Gastrocnemius medialis (tissue), 4 donors: ENCODE measurements around the gene DLG1. TPM values are rescaled to one million over a fixed set of nuclear protein-coding genes. Genes with fewer than 3 reads are reported as not detected.

Experiments
- ATAC-seq, 2 donors: fragments of 150-250 bp; one replicate each; pipeline ENCODE4 v1.9.1; 2016
- DNase-seq, 2 donors: peaks; one replicate each; pipeline ENCODE4 v3.0.0-alpha.2; 2019
- H3K27ac ChIP-seq, 4 donors: fragments of 200-600 bp; sonication (generic); 1 replicate in 1 of 4; 2 replicates in 3 of 4; pipeline ENCODE4 v1.5.1; 2016 to 2018; ENCODE audit warnings: mild to moderate bottlenecking in 2 of 4, moderate library complexity in 1 of 4
- H3K27me3 ChIP-seq, 3 donors: fragments of 200-600 bp; sonication (generic) in 2 of 3; 1 replicate in 1 of 3; 2 replicates in 2 of 3; pipeline versions ENCODE4 v1.5.1 to v1.6.0; 2016 to 2019; ENCODE audit warnings: mild to moderate bottlenecking in 1 of 3, moderate library complexity in 1 of 3
- H3K36me3 ChIP-seq, 2 donors: fragments of 200-600 bp; sonication (generic) in 1 of 2; one replicate each; pipeline ENCODE4 v1.5.1; 2017 to 2018
- H3K4me1 ChIP-seq, 2 donors: fragments of 200-600 bp; sonication (generic) in 1 of 2; one replicate each; pipeline ENCODE4 v1.5.1; 2016 to 2017; ENCODE audit warnings: mild to moderate bottlenecking in 2 of 2
- H3K4me3 ChIP-seq, 4 donors: fragments of 200-600 bp; sonication (generic) in 3 of 4; 1 replicate in 1 of 4; 2 replicates in 3 of 4; pipeline ENCODE4 v1.5.1; 2016 to 2019; ENCODE audit warnings: mild to moderate bottlenecking in 2 of 4
- H3K9me3 ChIP-seq, 3 donors: fragments of 200-600 bp; sonication (generic) in 2 of 3; 1 replicate in 1 of 3; 2 replicates in 2 of 3; pipeline ENCODE4 v1.5.1; 2016 to 2019
- CTCF ChIP-seq, 5 experiments: fragments of 450-650 bp in 3 of 5; fragments of 200-600 bp in 2 of 5; sonication (generic) in 2 of 5; IDR thresholded peaks in 4 of 5; conservative IDR thresholded peaks in 1 of 5; 1 replicate in 4 of 5; 2 replicates in 1 of 5; pipeline ENCODE4 v1.5.1; 2016 to 2019; ENCODE audit warnings: antibody characterized with exemption in 5 of 5, mild to moderate bottlenecking in 3 of 5, moderate library complexity in 3 of 5
- POLR2A ChIP-seq, 2 donors: fragments of 450-650 bp; IDR thresholded peaks; one replicate each; pipeline ENCODE4 v1.6.1; 2017; ENCODE audit warnings: antibody characterized with exemption in 2 of 2, mild to moderate bottlenecking in 2 of 2, moderate library complexity in 2 of 2
- in situ Hi-C, 4 donors: fragments of 200-750 bp; cut with MboI; loops; one replicate each; pipeline versions ENCODE4 v1.15.0 to v1.8.0; 2017; ENCODE audit warnings: low sequenced_read_pairs in 4 of 4
- intact Hi-C: fragments of 100-400 bp; cut with DNase I; formaldehyde crosslinking; loops from one replicate; pipeline ENCODE4 v1.15.1; 2023; ENCODE audit warnings: low total_unique reads
- total RNA-seq, 4 donors: library from RNA; depleted of rRNA; stranded (reverse); fragments of >200 nt; gene quantifications; one replicate each; pipeline versions ENCODE4 v1.1.0 to v1.2.3, GENCODE V29; 2016

The DLG1 gene
- total RNA-seq, 4 donors from 2014 or later, result 41.4 to 112 (median 61.1) TPM

- intact Hi-C loops, result no loop called here
- H3K4me1 ChIP-seq, result peaks cover 31 to 35% of the 10 kb centered on the region in 2 donors
- peak; percentile 65 to 94 for ATAC-seq
- TF ChIP-seq POLR2A (IDR thresholded peaks at IDR 0.05) (no peak), CTCF (IDR thresholded peaks at IDR 0.05 in 4 of 5, conservative IDR thresholded peaks at IDR 0.05 in 1 of 5) (no peak)
- H3K4me3 ChIP-seq, result no peak overlapping the region
- peaks cover 0 to 23% of the 10 kb centered on the region in 2 donors for H3K36me3 ChIP-seq
- peak in 1 of 2 donors; percentile 57 for DNase-seq
- no peaks in the 10 kb centered on the region for H3K9me3 ChIP-seq
- in situ Hi-C loops, result no loop called here
- H3K27ac ChIP-seq, result peak overlapping the region in 3 of 4 donors; percentile 47 to 59 (median 55)
- H3K27me3 ChIP-seq, result no peaks in the 10 kb centered on the region
Measured at GRCh38 chr3:197286678-197287077, 11.7 kb downstream of the DLG1 start.

- H3K27me3 ChIP-seq, result no peaks in the 10 kb centered on the region
- DNase-seq, result no peak
- no peak for TF ChIP-seq CTCF (IDR thresholded peaks at IDR 0.05 in 4 of 5, conservative IDR thresholded peaks at IDR 0.05 in 1 of 5)
- no peak for TF ChIP-seq POLR2A (IDR thresholded peaks at IDR 0.05)
- in situ Hi-C loops, result no loop called here
- intact Hi-C loops, result no loop called here
- ATAC-seq, result no peak
- H3K36me3 ChIP-seq, result peaks cover 0 to 28% of the 10 kb centered on the region in 2 donors
- H3K9me3 ChIP-seq, result no peaks in the 10 kb centered on the region
- peaks cover 26 to 27% of the 10 kb centered on the region in 2 donors for H3K4me1 ChIP-seq
- H3K27ac ChIP-seq, result peak overlapping the region in 1 of 4 donors; percentile 47
- H3K4me3 ChIP-seq, result no peak overlapping the region
Measured at GRCh38 chr3:197285557-197285956, 12.9 kb downstream of the DLG1 start.

- DNase-seq (no peak), ATAC-seq (no peak)
- TF ChIP-seq CTCF (IDR thresholded peaks at IDR 0.05 in 4 of 5, conservative IDR thresholded peaks at IDR 0.05 in 1 of 5), result no peak
- TF ChIP-seq POLR2A (IDR thresholded peaks at IDR 0.05), result no peak
- Histone ChIP-seq H3K4me1 (peaks cover 27 to 30% of the 10 kb centered on the region in 2 donors), H3K36me3 (peaks cover 0 to 24% of the 10 kb centered on the region in 2 donors), H3K27ac (no peak overlapping the region), H3K4me3 (no peak overlapping the region), H3K9me3 (no peaks in the 10 kb centered on the region), H3K27me3 (no peaks in the 10 kb centered on the region)
- intact Hi-C loops (no loop called here), in situ Hi-C loops (no loop called here)
Measured at GRCh38 chr3:197283045-197283444, 15.4 kb downstream of the DLG1 start.

- TF ChIP-seq CTCF (IDR thresholded peaks at IDR 0.05 in 4 of 5, conservative IDR thresholded peaks at IDR 0.05 in 1 of 5) (no peak), POLR2A (IDR thresholded peaks at IDR 0.05) (no peak)
- no peaks in the 10 kb centered on the region for H3K9me3 ChIP-seq
Measured at GRCh38 chr3:197281849-197282248, 16.6 kb downstream of the DLG1 start.

GRCh38 chr3:197280156-197280555 lies 18.3 kb downstream of the DLG1 start:
- H3K36me3 ChIP-seq, result peaks cover 0 to 21% of the 10 kb centered on the region in 2 donors
- in situ Hi-C loops, result no loop called here
- DNase-seq, result no peak
- peak overlapping the region in 1 of 4 donors; percentile 0 for H3K27ac ChIP-seq
- no peak for TF ChIP-seq POLR2A (IDR thresholded peaks at IDR 0.05)
- no peak for TF ChIP-seq CTCF (IDR thresholded peaks at IDR 0.05 in 4 of 5, conservative IDR thresholded peaks at IDR 0.05 in 1 of 5)
- peaks cover 12 to 21% of the 10 kb centered on the region in 2 donors for H3K4me1 ChIP-seq
- H3K27me3 ChIP-seq, result no peaks in the 10 kb centered on the region
- no peaks in the 10 kb centered on the region for H3K9me3 ChIP-seq
- no peak for ATAC-seq
- intact Hi-C loops, result no loop called here
- H3K4me3 ChIP-seq, result no peak overlapping the region

More at GRCh38 chr3:197281849-197282248, 16.6 kb downstream of the DLG1 start:
- Histone ChIP-seq H3K27me3 (no peaks in the 10 kb centered on the region), H3K27ac (no peak overlapping the region), H3K36me3 (peaks cover 0 to 28% of the 10 kb centered on the region in 2 donors), H3K4me1 (peaks cover 22 to 29% of the 10 kb centered on the region in 2 donors), H3K4me3 (no peak overlapping the region)
- DNase-seq, result no peak
- in situ Hi-C loops (no loop called here), intact Hi-C loops (no loop called here)
- ATAC-seq, result no peak
